Spleen (tissue), 7 donors: ENCODE measurements around the gene CCDC3.

ENCODE experiments used
- POLR2A ChIP-seq, 3 donors: fragments of 450-650 bp; IDR thresholded peaks; one replicate each; pipeline ENCODE4 v1.5.1; 2017; ENCODE audit warnings: antibody characterized with exemption in 3 of 3, mild to moderate bottlenecking in 1 of 3
- TF ChIP-seq, protein P1 (sequence below), 11 experiments: fragments of 200-600 bp in 7 of 11; fragments of 450-650 bp in 4 of 11; sonication (generic) in 4 of 11; IDR thresholded peaks in 8 of 11; conservative IDR thresholded peaks in 3 of 11; 1 replicate in 7 of 11; 2 replicates in 4 of 11; pipeline versions ENCODE4 v1.4.0 to v1.8.0; 2016 to 2021; ENCODE audit warnings: antibody characterized with exemption in 11 of 11, inconsistent platforms in 4 of 11, mild to moderate bottlenecking in 1 of 11
- donor health status: DM: no; HTN: no; CAD: no; lungs with moderate emphysema.
- donor health status: DM: no; HTN: no; CAD: no.
- donor health status: DM: no; HTN: no; CAD: no.

DNA sequence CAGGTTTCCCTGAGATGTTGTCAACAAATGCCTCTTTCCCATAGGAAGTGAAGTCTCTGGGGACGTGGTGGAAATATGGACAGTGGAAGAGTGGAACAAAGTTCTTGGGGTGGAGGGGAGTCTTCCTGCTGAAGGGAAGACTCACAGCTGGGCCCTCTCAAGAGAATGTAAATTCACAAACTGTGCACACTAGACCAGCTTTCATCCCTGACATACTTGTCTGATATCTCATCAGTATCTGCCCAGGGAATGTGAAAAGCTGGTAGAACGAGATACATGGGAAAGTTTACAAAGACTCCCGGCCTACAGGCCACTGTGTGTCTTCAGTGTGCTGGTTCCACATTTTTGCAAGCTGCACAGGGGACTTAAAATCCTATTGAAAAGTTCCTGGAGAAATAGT, 16.7 kb upstream of the CCDC3 start:
- TF ChIP-seq, protein P1, sequence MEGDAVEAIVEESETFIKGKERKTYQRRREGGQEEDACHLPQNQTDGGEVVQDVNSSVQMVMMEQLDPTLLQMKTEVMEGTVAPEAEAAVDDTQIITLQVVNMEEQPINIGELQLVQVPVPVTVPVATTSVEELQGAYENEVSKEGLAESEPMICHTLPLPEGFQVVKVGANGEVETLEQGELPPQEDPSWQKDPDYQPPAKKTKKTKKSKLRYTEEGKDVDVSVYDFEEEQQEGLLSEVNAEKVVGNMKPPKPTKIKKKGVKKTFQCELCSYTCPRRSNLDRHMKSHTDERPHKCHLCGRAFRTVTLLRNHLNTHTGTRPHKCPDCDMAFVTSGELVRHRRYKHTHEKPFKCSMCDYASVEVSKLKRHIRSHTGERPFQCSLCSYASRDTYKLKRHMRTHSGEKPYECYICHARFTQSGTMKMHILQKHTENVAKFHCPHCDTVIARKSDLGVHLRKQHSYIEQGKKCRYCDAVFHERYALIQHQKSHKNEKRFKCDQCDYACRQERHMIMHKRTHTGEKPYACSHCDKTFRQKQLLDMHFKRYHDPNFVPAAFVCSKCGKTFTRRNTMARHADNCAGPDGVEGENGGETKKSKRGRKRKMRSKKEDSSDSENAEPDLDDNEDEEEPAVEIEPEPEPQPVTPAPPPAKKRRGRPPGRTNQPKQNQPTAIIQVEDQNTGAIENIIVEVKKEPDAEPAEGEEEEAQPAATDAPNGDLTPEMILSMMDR (IDR thresholded peaks at IDR 0.05 in 8 of 11, conservative IDR thresholded peaks at IDR 0.05 in 3 of 11): no peak
- TF ChIP-seq POLR2A (IDR thresholded peaks at IDR 0.05): no peak
